ENCODE results near the gene RTBDN.

Gene RTBDN

DNA sequence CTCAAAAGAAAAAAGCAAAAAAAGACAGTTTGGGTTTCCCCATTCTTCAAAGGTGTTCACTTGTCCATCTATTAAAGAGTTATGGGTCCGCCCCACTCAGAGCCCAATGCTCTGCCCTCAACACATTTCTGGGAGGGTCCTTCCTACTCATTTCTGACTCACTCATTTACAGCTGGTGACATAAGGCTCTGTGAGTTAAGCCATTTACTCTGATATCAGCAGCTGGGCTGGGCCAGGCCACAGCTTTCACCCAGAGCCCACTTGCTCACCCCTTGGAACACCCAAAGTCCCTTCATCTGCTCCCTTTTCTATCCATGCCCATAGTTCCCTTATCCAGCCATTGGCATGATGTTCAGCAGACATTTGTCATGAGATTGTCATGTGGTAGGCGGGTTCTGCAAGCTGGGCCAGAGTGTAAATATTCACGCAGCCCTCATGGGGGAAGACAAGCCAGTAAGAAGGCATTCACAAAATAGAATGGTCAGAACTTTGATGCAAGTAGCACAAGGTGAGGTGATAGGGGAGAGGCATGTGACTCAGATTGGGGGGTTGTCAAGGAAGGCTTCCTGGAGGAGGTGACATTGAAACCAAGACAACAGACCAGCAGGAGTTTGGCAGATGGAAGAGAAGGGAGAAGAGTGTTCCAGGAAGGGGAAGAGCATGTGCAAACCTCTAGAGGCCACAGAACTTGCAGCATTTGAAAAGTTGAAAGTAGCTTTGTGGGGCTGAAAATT is 9.8 kb upstream of the RTBDN start:
- Histone ChIP-seq H3K4me1 (peaks cover 21% of the 10 kb centered on the region), H3K4me3 (ENCODE audit: low read depth, low read length) (no peak overlapping the region), H3K9me3 (no peaks in the 10 kb centered on the region), H3K27me3 (no peaks in the 10 kb centered on the region), H3K36me3 (peaks cover 22% of the 10 kb centered on the region)
- no peak for DNase-seq
- TF ChIP-seq, protein P1, sequence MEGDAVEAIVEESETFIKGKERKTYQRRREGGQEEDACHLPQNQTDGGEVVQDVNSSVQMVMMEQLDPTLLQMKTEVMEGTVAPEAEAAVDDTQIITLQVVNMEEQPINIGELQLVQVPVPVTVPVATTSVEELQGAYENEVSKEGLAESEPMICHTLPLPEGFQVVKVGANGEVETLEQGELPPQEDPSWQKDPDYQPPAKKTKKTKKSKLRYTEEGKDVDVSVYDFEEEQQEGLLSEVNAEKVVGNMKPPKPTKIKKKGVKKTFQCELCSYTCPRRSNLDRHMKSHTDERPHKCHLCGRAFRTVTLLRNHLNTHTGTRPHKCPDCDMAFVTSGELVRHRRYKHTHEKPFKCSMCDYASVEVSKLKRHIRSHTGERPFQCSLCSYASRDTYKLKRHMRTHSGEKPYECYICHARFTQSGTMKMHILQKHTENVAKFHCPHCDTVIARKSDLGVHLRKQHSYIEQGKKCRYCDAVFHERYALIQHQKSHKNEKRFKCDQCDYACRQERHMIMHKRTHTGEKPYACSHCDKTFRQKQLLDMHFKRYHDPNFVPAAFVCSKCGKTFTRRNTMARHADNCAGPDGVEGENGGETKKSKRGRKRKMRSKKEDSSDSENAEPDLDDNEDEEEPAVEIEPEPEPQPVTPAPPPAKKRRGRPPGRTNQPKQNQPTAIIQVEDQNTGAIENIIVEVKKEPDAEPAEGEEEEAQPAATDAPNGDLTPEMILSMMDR (IDR thresholded peaks at IDR 0.05; ENCODE audit: low read depth, low read length): no peak

DNA sequence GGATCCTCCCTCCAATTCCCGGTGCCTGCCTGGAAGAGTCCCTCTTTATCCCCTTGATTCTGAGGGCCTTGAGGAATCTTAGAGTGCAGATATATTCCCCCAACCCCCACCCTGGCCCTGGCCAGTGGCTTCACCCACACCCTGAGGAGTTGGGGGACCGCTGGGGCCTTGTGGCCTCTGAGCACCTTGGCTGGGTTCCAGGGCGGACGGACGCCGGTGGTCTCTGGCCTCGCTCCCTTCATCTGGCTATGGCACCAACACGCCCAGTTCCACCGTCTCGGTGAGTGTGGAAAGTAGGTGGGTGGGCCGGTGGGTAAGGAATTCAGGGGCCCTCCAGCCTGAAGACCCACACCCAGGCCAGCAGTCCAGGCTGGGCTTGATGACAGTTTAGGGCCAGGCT is 8.9 kb upstream of the RTBDN start:
- DNase-seq: no peak
- Histone ChIP-seq H3K4me1 (peaks cover 21% of the 10 kb centered on the region), H3K27me3 (no peaks in the 10 kb centered on the region), H3K36me3 (peaks cover 16% of the 10 kb centered on the region), H3K4me3 (ENCODE audit: low read depth, low read length) (no peak overlapping the region), H3K9me3 (no peaks in the 10 kb centered on the region)
- TF ChIP-seq, protein P1 (IDR thresholded peaks at IDR 0.05; ENCODE audit: low read depth, low read length): no peak

DNA sequence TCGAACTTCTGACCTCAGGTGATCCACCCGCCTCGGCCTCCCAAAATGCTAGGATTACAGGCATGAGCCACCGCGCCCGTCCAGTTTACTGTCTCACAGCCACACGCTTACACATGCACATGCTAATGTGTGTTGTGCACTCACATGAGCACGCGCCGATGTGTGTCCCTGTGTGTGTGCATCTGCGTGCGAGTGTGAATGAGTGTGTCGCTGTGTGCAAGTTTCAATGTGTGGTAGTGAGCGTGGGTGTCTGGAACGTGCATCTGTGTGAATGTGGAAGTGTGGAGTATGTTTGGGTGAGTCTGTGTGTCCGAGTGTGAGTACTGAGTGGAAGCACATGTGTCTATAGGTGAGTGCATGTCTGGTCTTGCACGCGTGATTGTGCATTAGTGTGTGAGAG is 8.1 kb upstream of the RTBDN start:
- Histone ChIP-seq H3K36me3 (peaks cover 10% of the 10 kb centered on the region; the same call in 1 of the 2 replicates), H3K4me1 (peaks cover 18% of the 10 kb centered on the region), H3K4me3 (ENCODE audit: low read depth, low read length) (no peak overlapping the region), H3K27me3 (no peaks in the 10 kb centered on the region), H3K9me3 (no peaks in the 10 kb centered on the region)
- DNase-seq: no peak
- TF ChIP-seq, protein P1 (IDR thresholded peaks at IDR 0.05; ENCODE audit: low read depth, low read length): no peak

DNA sequence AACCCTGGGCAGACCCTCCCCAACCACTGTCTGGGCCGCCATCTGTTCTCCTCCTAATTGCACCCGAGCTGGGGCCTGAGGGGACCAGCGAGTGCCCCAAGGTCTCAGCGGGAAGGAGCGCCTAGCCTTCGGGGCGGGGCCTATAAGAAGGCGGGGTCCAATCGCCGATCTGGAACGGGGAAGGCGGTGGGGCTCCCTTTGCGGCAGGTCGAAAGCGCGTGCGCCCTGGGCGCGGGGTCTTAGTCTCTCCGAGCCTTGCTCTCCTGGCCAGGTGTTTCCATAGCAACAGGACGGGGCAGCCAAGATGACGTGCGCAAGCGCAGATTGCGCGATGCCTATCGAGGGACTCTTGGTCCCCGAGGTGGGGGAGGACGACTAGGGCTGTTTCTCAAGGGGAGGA is 6.7 kb upstream of the RTBDN start:
- TF ChIP-seq, protein P1 (IDR thresholded peaks at IDR 0.05; ENCODE audit: low read depth, low read length): no peak
- peaks cover 16% of the 10 kb centered on the region for H3K4me1 ChIP-seq
- H3K4me3 ChIP-seq (ENCODE audit: low read depth, low read length): peak overlapping the region; percentile 58
- peak; percentile 93 for DNase-seq
- no peaks in the 10 kb centered on the region for H3K27me3 ChIP-seq
- H3K36me3 ChIP-seq: peaks cover 10% of the 10 kb centered on the region; the same call in 1 of the 2 replicates
- H3K9me3 ChIP-seq: no peaks in the 10 kb centered on the region

DNA sequence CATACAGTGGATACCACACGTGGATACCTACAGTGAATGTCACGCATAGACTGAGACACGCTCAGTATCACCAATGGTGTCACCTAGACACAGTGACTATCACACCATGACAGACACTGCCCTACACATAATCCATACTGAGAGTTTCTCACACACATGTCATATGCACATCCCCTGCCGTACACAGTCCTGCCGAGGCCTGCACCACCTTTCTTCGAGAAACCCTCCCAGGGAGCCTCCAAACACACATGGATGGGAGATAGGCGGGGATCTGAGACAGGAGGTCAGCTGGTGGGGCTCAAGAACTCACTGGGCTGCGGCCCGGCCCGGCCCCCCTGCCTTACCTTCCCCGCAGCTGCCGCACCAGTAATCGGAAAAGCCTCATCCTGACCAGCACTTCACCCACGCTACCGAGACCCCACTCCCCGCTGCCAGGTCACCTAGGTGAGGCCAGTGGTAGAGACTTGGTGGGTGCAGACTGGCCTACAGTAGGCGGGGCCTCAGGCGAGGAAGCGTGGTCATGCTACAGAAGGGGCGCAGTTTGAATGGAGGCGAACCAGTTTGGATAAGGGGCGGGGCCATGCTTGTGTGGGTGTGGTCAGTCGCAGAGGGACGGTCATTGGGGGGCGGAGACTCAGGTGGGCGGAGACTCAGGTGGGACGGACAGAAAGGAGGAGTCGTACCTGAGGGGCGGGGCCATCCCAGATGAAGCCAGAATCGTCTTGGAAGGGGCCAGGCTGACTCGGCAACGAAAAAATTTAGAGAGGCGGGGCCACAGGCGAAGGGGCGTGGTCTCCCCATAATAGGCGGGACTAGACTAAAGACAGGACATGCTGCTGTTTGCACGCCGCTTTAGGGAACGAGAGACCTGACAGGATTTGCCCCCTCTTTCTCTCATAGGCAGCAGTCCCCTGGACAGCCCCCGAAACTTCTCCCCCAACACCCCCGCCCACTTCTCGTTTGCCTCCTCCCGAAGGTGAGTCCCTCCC is 6.0 kb upstream of the RTBDN start:
- TF ChIP-seq, protein P1 (IDR thresholded peaks at IDR 0.05; ENCODE audit: low read depth, low read length): no peak
- no peaks in the 10 kb centered on the region for H3K9me3 ChIP-seq
- peak overlapping the region; percentile 58 for H3K4me3 ChIP-seq (ENCODE audit: low read depth, low read length)
- peaks cover 16% of the 10 kb centered on the region for H3K4me1 ChIP-seq
- peak; percentile 98 for DNase-seq
- peaks cover 10% of the 10 kb centered on the region; the same call in 1 of the 2 replicates for H3K36me3 ChIP-seq
- no peaks in the 10 kb centered on the region for H3K27me3 ChIP-seq

Measured in BE2C (cell line).